ENCODE results near the gene PSMG4. TPM values are rescaled to one million over a fixed set of nuclear protein-coding genes. Genes with fewer than 3 reads are reported as not detected.

PSMG4 gene
- total RNA-seq, 1 donor from 2014 or later = 30.5 TPM

DNA sequence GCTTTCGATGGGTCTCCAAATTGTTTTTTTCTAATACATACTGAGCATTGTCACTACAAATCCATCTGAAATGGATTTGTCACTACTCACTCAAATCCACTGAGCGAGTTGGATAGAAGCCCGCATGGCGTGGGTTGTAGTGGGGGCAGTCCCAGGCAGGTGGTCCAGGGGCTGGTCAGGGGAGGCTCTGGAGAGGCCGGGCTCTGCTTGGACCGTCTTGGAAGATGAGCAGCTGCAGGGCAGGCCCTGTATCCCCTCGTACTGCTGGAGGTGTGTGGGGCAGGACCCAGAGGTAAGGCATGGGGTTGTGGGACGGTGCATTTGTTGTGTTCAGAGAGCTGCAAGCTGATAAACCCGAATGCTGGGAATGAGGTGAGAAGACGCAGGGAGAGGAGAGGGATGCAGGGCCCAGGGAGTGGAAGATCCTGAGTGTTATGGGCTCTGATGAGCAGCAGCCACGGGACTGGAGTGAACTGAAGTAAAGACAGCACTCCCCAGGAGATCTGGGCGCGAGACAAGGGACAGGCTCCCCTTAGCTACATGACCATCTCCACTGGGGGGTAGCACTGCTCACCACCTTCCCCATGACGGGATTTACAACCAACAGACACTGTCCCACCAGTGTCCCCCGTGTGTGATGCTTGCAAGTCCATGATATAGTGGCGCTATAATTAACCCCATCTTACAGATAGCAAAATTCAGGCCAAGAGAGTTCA lies 45.9 kb downstream of the PSMG4 start:
- DNase-seq (ENCODE audit: extremely low read depth, low read depth, low spot score) = no peak

DNA sequence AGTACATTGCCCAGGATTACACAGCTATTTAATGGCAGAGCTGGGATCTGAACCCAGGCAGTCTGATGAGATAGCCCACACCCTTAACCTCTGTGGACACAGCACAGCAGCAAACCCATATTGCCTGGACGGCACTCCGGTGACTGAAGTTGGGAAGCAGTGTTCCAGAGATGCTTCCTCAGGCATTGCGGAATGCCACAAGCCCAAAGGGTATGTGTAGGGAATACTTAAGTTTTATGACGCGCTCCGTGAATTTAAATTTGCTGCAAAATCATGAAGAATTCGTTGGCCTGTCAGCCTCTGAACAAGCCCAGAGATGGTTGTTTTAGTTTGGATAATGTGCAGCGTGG lies 46.4 kb downstream of the PSMG4 start:
- no peak for DNase-seq (ENCODE audit: extremely low read depth, low read depth, low spot score)

DNA sequence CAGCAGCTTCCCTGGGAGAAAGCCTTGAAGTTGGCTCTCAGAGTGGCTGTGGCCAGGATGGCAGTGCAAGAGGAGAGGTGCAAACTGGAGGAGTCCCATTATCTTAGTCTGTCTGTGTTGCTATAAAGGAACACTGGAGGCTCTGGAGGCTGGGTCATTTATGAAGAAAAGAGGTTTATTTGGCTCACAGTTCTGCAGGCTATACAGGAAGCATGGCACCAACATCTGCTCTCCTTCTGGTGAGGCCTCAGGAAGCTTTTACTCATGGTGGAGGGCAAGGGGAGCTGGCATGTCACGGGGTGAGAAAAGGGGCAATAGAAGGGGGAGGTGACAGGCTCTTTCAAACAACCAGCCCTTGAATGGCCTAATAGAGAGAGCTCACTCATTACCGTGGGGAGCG lies 47.1 kb downstream of the PSMG4 start:
- no peak for DNase-seq (ENCODE audit: extremely low read depth, low read depth, low spot score)

DNA sequence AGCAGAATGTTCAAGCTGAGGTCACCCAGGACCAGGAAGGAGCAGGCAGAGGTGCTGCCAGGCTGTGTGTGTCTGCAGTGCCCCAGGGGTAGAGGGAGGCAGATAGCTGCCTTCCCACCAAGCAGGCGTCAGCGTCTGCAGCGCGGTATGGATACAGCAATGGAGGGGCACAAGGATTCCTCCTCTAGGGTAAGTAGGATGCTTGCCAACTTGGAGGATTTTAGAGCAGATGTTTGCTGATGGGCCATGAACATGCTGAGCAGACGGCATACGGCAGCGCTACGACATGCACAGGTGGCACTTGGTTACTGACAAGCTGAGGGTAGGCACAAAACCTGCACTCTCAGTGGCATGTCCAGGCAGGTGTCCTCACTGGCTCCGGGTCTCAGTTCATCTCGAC lies 48.1 kb downstream of the PSMG4 start:
- DNase-seq (ENCODE audit: extremely low read depth, low read depth, low spot score) = no peak

DNA sequence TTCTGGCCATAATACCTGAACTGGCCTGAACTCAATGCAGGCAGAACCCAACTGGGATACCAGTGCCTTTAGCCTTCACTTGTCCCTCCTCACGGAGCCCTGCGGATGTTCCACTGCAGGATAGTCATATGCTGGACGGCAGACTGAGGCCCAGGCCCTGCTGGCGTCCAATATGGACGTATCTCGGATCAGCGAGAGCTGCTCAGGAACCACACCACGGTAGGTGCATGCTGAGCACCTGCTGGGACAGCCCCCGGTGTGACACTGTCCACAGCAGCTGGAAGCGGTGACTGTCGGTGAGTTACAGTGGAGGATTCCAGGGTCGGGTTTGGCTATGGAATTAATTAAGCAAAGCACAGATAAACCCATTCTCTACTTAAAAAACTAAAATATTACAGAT lies 48.7 kb downstream of the PSMG4 start:
- no peak for DNase-seq (ENCODE audit: extremely low read depth, low read depth, low spot score)

DNA sequence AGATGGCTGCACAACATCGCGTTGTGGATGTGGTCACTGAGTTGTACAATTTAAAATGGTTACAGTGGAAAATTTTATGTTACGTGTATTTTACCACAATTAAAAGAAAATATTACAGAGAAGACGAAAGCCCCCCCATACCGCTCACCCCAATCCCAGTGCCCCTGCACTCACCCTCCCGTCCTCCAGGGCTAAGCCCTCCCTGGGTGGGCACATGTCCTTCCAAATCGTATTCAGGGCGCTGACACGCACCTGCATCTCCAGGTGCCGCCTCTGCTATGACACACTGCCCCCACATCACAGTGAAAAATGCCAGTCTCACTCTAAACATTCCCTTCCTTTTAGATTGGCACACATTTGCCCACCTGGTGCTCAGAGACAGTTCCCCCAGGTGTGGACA lies 49.4 kb downstream of the PSMG4 start:
- DNase-seq (ENCODE audit: extremely low read depth, low read depth, low spot score) = no peak

DNA sequence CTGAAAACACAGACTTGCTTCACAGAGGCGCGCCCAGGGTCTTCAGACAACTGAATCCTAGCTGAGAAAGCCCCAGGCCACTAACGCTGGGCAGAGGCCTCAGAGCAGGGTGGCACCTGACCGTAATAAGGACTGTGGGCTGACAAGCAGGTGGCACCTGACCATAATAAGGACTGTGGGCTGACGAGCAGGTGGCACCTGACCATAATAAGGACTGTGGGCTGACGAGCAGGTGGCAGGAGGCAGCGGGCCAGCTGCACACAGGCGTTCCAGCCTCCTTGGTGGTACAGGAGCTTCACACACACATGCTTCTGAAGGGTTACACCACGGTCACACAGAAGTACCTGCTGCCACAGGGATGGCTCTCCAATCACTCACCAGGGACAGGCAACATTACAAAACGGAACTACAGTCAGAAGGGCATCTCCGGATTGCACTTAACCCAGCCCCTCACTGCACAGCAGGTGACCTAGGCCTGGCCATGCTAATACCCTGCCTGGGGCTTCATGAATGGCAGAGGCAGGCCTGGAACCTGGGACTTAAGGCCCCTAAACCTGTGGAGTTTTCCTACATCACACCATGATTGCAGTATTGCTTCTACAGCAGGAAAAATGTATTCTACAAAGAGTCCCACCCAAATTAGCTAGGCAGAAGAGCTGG lies 50.8 kb downstream of the PSMG4 start:
- no peak for DNase-seq (ENCODE audit: extremely low read depth, low read depth, low spot score)

DNA sequence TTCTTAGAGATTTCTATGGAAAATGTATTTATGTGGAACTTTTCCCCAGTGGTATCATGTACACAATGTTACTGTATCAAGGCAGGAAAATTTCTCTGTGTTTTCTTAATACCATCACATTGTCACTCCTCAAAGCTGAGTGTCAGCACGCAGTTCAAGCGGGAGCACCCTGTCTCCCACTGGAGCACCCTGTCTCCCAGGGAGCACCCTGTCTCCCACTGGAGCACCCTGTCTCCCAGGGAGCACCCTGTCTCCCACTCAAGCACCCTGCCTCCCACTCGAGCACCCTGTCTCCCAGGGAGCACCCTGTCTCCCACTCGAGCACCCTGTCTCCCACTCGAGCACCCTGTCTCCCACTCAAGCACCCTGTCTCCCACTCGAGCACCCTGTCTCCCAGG lies 51.3 kb downstream of the PSMG4 start:
- no peak for DNase-seq (ENCODE audit: extremely low read depth, low read depth, low spot score)

DNA sequence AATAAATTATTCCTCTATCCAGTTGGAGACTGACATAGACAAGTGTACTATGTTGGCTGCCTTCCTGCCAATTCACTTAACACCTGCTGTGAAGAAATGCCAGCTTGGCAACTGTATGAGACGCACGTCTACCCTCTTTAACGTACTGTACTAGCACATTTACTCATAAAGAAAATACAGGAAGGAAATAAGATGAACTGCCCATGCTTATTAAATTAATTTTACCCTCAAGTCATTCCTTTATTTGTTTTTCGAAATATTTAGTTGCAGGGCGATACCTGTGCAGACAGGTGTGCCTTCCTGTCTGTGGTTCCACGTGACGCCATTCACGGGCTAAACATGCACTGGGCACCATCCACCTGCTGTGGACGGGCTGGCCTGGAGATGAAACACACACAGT lies 52.0 kb downstream of the PSMG4 start:
- DNase-seq (ENCODE audit: extremely low read depth, low read depth, low spot score) = no peak

DNA sequence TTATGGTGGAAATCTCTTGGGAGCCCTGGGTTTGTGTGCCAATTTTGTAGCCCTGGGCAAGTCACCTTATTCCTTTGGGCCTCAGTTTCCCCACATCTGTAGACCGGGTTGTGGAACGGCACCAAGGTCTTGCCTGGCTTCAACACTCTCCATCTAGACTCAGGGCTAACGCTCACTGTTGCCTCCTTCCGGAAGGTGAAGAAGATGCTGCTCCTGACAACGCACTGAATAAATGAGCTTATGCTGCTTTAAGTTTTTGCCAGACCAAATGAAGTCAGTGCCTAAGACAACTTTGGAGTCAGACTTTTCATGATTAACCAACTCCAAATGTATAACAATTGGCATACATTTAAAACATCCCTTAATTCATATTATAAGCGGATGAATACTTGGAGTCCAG lies 53.1 kb downstream of the PSMG4 start:
- DNase-seq (ENCODE audit: extremely low read depth, low read depth, low spot score) = no peak

DNA sequence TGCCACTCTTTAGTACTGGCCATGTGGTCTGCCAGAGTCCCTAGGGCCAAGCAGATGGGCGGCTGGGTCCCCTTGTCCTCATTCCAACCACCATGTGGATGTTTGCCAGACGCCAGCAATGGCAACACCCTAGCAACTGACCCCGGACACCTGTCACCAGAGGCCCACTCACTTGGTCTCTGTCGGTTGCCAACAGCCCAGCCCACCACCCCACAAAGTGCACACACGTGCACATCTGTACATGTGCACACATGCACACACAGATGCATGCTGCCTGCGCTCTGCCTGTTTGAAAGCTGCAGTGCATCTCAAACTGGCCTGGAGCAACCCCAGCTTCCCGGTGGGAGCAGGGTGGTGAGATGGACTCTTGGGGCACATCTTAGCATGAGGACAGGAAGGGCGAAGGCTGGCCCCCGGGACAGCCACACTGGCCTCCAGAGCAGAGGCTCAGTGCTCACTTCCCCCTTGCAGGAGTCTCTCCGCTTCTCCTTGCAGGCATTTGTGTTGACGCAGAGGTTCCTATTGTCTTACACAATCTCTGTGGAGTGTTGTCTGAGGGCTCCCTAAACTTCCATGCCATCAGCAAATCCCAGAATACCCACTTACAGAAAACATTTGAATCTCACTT lies 54.0 kb downstream of the PSMG4 start:
- DNase-seq (ENCODE audit: extremely low read depth, low read depth, low spot score) = no peak

DNA sequence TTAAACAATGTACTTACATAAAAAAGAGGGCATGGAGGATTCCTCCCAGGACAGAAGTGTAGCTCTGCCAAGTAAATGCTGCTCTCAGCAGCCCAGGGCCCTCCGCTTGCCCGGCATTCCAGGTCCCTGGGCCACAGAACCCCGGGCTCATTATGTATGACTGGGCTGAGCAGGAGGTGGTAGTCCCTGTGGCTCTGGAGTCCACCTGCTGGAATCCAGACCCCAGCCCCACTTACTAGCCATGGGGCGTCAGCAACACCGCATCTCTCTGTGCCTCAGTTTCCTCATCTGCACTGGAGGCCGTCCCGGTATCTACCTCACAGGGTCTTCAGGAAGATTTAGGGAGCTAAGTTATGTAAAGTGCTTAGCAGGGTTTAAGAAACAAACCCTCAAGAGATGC lies 55.4 kb downstream of the PSMG4 start:
- DNase-seq (ENCODE audit: extremely low read depth, low read depth, low spot score) = no peak

DNA sequence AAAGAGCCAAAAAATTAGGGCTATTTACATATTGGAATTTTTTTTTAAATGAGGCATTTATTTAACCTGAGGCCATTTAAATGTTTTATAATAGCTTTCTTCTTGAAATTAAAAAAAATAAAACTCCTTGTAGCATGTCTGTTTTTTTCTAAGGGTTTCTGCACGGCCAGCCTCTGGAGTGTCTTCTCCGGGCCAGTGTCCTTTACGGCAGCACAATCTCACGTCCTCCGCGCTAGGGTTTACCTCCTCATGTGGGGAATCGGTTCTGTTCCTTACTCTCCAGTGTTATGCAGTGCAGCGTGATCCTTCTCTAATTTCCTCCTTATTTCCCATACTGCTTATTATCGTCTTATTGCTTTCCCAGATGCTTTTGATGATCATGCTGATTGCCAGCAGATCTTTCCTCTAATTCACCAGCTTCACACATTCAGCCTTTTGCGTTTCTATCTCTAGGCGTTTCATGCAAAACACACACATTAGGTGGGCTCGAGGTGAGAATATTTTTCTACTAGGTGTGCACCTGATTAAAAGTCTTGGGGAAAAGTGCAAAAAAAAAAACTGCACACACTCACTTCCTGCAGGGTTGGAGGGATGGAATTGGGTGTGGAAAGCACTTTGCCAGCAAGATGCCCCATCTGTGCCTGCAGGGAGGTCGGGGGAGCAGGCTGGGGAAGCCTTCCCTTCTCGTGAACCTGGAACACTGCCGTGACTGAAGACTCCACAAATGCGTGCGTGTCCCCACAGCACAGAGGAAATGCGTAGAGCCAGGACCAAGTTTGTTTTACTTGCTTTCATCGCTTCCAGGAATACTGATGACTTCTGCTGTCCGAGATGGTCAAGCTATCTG lies 56.1 kb downstream of the PSMG4 start:
- no peak for DNase-seq (ENCODE audit: extremely low read depth, low read depth, low spot score)

DNA sequence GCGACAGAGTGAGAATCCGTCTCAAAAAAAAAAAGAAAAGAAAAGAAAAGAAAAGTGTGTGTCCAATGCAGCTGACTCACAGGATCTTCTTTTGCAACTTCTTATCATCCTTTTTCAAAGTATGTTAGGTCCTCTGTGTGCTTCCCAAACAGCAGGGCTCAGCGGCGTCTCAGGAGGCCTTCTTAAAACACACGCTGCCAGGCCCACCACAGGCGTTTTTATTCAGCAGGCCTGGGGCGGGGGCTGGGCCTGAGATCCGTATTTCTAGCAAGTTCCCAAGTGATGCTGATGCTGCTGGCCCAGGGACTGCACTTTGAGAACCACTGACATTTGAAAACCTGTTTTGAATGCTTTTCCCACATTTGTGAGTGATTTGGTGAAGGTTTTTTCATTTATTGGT lies 57.1 kb downstream of the PSMG4 start:
- no peak for DNase-seq (ENCODE audit: extremely low read depth, low read depth, low spot score)

DNA sequence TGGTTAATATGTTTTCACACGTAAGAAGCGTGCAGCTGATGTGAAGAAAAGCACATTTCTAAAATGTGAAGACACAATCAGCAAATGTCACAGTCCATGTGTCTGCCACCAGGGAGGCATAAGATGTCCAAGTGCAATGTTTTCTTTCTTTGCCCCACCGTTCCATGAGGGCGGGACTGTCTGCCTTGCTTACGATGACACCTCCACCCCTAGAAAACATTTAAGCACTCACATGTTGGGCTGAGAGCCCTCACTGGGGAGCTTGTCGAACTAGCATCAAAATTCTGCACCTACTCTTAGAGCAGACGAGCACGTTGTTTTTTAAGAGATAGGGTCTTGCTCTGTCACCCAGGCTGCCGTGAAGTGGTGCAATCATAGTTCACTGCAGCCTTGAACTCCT lies 57.6 kb downstream of the PSMG4 start:
- DNase-seq (ENCODE audit: extremely low read depth, low read depth, low spot score) = no peak

DNA sequence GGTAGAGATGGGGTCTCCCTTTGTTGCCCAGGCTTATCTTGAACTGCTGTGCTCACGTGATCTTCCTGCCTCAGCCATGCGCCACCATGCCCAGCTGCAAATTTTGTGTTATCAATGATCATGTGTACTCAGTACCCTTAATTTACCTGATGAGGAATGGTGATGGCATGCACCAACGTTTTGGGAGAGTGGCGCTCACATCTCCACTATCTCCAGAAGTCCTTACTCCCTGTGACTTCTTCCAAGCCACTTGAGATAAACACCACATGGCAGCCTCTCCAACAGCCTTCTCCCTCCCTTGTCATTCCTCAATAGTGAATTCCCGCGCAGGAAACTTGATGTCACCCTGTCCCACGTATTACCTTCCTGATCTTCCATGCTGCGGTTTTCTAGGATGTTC lies 58.1 kb downstream of the PSMG4 start:
- DNase-seq (ENCODE audit: extremely low read depth, low read depth, low spot score) = no peak

Other genes starting within 250 kb of the PSMG4 start
- 24.0 and 32.7 TPM in 2 replicates for gene RIPK1, start 190.5 kb upstream of the PSMG4 start, total RNA-seq
- gene BPHL, start 140.2 kb upstream of the PSMG4 start, total RNA-seq = 18.0 and 18.3 TPM in 2 replicates
- gene TUBB2A, start 101.4 kb upstream of the PSMG4 start, total RNA-seq = 238 and 260 TPM in 2 replicates
- 29.7 and 31.3 TPM in 2 replicates for gene TUBB2B, start 31.3 kb upstream of the PSMG4 start, total RNA-seq
- 15.6 and 22.2 TPM in 2 replicates for gene SLC22A23, start 198.1 kb downstream of the PSMG4 start, total RNA-seq